ENCODE data around the gene C5.

C5 gene

GRCh38 chr9:120904061-120904977 lies 145.8 kb downstream of the C5 start:
- H3K27ac ChIP-seq: no peak overlapping the region

GRCh38 chr9:120902569-120903535 lies 147.2 kb downstream of the C5 start:
- Histone ChIP-seq H3K9ac (no peak overlapping the region), H3K27ac (no peak overlapping the region), H3K79me2 (no peaks in the 10 kb centered on the region), H3K36me3 (ENCODE audit: control insufficient read depth, insufficient read depth, low read length) (no peaks in the 10 kb centered on the region), H3K4me1 (no peaks in the 10 kb centered on the region), H3K4me3 (ENCODE audit: low read depth, low read length) (no peak overlapping the region), H2AFZ (no peak overlapping the region), H3K27me3 (ENCODE audit: control insufficient read depth, insufficient read depth, low read length) (no peaks in the 10 kb centered on the region), H3K9me3 (ENCODE audit: control insufficient read depth, low read length) (no peaks in the 10 kb centered on the region), H3K4me2 (ENCODE audit: low read length) (no peak overlapping the region)
- TF ChIP-seq CTCF (IDR thresholded peaks at IDR 0.05): no peak

More at GRCh38 chr9:120904061-120904977, 145.8 kb downstream of the C5 start:
- Histone ChIP-seq H3K4me1 (no peaks in the 10 kb centered on the region), H3K27me3 (ENCODE audit: control insufficient read depth, insufficient read depth, low read length) (no peaks in the 10 kb centered on the region), H2AFZ (no peak overlapping the region), H3K36me3 (ENCODE audit: control insufficient read depth, insufficient read depth, low read length) (no peaks in the 10 kb centered on the region), H3K9me3 (ENCODE audit: control insufficient read depth, low read length) (no peaks in the 10 kb centered on the region), H3K79me2 (no peaks in the 10 kb centered on the region), H3K4me2 (ENCODE audit: low read length) (no peak overlapping the region), H3K9ac (no peak overlapping the region), H3K4me3 (ENCODE audit: low read depth, low read length) (no peak overlapping the region)
- no peak for TF ChIP-seq CTCF (IDR thresholded peaks at IDR 0.05)
